ENCODE data around the gene HOXA13.

DNA sequence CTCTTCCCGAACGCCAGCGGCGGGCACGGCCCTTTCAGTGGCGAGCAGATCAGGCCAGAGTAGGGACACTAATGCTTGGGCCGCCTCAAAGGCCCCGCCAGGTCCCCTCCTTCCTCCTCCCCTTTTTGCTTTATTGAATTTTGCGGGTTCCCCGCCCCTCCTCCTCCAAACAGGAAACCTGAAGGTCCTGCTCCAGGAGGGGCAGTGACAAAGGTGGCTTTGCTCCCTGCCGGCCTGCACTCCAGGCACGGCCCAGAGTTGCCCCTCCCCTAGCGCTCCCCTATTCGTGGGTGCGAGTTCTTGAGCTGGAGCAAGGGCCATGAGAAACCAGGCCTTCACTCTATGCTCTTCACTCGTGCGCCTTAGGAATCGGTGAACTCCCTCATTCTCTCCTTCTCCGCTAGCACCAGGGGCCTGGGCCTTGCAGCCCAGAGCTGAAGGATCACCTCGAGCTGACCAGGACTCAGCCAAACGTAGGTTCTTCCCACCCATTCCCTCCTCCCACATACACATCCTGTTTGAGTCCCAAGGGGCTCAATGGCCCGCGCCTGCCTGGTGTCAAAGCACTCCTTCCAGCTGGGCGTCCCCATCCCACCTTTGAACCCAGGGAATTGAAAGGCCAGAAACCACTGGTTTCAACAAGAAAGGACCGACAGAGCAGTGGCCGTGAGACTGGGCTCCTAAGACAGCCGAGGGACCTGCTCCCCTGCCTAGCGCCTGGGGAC is 51.7 kb downstream of the HOXA13 start:
- TF ChIP-seq POLR2AphosphoS5 (IDR thresholded peaks at IDR 0.05; ENCODE audit: borderline replicate concordance, low read depth, low read length): no peak
- TF ChIP-seq EZH2 (IDR thresholded peaks at IDR 0.05): no peak
- no peak for TF ChIP-seq FOXP2 (optimal IDR thresholded peaks at IDR 0.05; ENCODE audit: control extremely low read depth, extremely low read length, insufficient read depth)

All from SK-N-MC (cell line).